ENCODE results near the gene ZNRF3. TPM values are rescaled to one million over a fixed set of nuclear protein-coding genes. Genes with fewer than 3 reads are reported as not detected.
"Not testable (repeated sequence)": the region's sequence is repeated elsewhere in the genome, so short reads cannot be mapped to it uniquely, and the experiment has no call there.

The ZNRF3 gene
- total RNA-seq: 6.9 TPM
- long read RNA-seq, full-length matches to known transcripts: 3 of 13 reads
- long read RNA-seq, partial matches to known transcripts: 8 of 13 reads
- long read RNA-seq, other reads (novel, unspliced or antisense): 2 of 13 reads

DNA sequence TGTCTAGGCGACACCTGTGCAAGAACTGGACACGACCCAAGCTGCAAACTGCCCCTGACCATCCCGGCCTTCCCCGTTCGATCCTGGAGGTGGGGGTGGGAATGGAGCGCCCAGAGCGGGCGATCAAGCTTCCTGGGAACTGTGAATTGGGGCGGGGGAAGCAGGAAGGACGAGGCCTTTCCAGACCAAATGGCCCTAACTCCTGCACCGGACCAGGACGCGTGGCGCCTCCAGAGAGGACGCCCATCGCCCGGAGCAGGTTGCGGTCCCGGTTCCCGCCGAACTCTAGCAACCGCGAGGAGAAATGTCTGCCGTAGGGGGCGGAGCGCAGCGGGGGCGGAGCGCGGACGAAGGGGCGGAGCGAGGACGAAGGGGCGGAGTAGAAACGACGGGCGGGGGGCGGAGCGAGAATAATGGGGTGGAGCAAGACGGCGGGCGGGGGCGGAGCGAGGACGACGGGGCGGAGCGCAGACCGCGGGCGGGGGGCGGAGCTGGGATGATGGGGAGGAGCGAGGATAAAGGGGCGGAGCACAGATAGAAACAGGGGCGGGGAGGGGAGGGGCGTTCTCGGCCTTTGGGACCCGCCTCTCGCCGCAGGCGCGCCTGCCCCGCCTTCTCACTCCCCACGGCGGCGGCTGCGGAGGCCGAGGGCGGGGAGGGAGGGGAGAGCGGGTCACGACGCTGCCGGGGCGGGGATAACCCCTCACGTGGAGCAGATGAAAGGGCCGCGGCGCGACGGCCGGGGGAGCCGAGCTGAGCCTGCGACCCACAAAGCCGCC lies at the start of gene ZNRF3:
TSS of gene ZNRF3 (plus strand) at position 695 of the 779 bp plus-strand sequence. CDS start 195 bp downstream, outside the sequence.
- peak; percentile 97 for ATAC-seq
- peak; percentile 95 for DNase-seq
- intact Hi-C loops (cut with micrococcal nuclease): no loop called here

DNA sequence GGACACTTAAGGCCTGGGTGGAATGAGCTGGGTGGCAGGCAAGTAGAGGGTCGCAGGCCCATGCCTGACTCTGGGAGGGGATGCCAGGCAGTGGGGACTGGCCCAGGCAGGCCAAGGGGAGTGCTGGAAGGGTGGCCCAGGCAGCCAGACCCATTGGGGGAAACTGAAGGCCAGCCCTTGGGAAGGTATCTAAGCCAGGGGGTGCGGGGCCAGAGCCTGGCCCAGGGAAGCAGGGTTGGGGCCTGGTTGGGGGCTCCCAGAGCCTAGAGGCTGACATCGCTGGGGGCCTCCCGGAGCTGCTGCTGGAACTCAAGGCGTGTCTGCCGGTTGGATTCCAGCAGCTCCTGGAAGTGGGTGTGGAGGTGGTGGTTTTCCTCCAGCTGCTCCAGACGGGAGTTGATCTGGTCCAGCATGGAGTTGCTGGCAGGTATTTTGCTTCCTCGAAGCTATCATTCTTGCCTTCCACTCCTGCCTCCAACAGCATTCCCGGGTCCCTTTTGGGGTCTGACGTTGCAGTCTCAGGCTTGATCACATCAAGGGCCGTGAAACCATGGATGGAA lies 47.7 kb upstream of the ZNRF3 start:
- intact Hi-C loops (cut with micrococcal nuclease): no loop called here
- ATAC-seq: no peak
- DNase-seq: no peak

DNA sequence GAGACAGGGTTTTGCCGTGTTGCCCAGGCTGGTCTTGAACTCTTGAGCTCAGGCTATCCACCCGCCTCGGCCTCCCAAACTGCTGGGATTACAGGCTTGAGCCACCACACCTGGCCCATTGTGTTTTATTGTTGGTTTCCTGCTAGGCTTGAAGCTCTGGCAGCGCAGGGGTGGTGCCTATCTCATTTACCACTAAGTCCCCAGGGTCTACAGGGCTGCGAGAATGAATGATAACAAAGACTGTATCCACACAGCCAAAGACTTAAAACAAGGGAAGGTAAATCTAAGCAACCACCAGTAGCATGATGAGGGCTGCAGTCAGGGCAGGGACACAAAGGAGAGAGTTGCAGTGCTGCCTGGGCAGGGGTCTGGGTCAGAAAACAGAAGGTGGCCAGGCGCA lies 45.7 kb upstream of the ZNRF3 start:
- intact Hi-C loops (cut with micrococcal nuclease): no loop called here
- DNase-seq: no peak
- ATAC-seq: no peak

DNA sequence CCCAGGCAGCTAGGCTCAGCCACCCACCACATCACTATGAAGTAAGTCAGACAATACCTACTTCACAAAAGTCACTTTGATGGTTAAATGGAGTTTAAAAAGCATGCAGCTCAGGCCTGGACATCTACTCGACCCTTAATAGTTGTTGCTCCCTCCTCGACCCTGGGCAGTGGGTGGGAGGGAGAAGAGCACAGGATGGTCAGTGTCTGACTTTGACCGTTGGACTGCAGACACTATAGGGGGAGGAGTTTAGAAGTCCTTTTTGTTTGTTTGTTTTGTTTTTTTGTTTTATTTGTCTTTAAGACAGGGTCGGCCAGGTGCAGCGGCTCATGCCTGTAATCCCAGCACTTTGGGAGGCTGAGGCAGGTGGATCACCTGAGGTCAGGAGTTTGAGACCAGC lies 44.4 kb upstream of the ZNRF3 start:
- intact Hi-C loops (cut with micrococcal nuclease): no loop called here

GRCh38 chr22:28841111-28841510 lies 42.3 kb upstream of the ZNRF3 start:
- intact Hi-C loops (cut with micrococcal nuclease): no loop called here
- DNase-seq (no peak), ATAC-seq (no peak)

More for the DNA sequence above, 44.4 kb upstream of the ZNRF3 start:
- ATAC-seq (no peak), DNase-seq (no peak)

GRCh38 chr22:28843633-28844032 lies 39.7 kb upstream of the ZNRF3 start:
- ATAC-seq (no peak), DNase-seq (no peak)
- intact Hi-C loops (cut with micrococcal nuclease): no loop called here

DNA sequence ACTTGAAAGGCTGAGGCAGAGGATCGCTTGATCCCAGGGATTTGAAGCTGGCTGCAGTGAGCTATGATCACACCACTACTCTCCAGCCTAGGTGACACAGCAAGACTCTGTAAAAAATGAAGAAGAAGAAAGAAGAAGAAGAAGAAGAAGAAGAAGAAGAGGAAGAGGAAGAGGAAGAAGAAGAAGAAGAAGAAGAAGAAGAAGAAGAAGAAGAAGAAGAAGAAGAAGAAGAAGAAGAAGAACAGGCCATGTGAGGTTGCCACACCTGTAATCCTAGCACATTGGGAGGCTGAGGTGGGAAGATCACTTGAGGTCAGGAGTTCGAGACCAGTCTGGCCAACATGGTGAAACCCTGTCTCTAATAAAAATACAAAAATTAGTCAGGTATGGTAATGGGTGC lies 39.1 kb upstream of the ZNRF3 start:
- intact Hi-C loops (cut with micrococcal nuclease); DNase-seq; ATAC-seq: not testable (repeated sequence)

DNA sequence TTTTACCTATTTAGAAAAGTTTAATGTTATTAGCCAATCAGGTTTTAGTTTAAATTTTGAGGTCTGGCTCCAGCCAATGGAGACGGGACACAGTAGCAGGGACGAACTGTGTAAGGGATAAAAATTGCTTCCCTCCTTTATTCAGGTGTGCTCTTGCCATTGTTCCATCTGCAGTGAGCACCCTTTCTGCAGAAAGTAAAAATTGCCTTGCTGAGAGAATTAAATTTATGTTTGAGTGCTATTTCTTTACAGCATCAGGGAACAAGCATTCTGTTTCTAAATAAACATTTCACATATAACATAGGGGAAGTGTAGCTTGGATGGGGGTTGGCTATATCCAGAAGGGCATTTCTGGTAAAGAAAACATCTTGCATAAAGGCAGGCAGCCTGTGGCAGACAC lies 36.4 kb upstream of the ZNRF3 start:
- intact Hi-C loops (cut with micrococcal nuclease): no loop called here
- DNase-seq (no peak), ATAC-seq (no peak)

DNA sequence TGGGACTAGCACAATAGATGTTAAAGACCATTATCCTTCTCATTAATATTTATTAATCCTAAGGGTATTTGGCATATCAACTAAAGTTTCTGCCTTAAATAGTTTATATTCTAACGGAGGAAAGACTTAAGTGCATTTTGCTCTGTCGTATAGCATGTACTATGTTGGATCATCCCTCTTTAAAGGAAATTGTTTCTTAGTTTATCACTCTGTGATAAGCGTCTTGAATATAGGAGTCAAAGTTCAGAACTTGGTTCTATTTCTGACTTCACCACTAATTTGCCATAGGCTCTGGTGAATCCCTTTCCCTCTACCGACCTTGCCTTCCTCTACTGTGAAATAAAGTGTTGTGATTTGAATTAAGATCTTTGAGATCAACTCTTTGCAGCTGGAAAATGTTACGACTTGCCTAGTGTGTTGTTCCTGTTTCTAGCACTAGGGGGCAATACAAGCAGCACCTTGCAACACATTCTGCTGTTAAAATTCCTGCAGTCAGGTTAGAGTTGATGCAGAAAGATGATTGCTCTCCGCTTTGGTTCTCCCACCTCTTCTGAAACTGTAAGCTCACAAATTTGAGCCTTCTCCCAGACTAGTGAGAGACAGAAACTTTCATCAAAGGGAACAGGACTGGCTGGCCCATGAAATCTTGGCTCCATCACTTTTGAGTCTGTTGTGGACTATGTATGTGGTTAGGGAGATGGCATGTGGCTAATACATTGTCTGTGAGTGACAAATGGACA lies 27.8 kb upstream of the ZNRF3 start:
- intact Hi-C loops (cut with micrococcal nuclease): loop anchor here (5.0 kb wide), 1 partner anchor 187 kb away; no protein-coding TSS in a partner anchor
- DNase-seq (no peak), ATAC-seq (peak; percentile 68)

GRCh38 chr22:28856095-28856455 lies 27.3 kb upstream of the ZNRF3 start:
- intact Hi-C loops (cut with micrococcal nuclease): loop anchor here (5.0 kb wide), 1 partner anchor 186 kb away; no protein-coding TSS in a partner anchor
- ATAC-seq (peak; percentile 26), DNase-seq (no peak)

- DNase-seq: no peak
- peak; percentile 67 for ATAC-seq
- intact Hi-C loops (cut with micrococcal nuclease): loop anchor here (5.0 kb wide), 1 partner anchor 185 kb away; no protein-coding TSS in a partner anchor
Measured at GRCh38 chr22:28857288-28857687, 26.1 kb upstream of the ZNRF3 start.

DNA sequence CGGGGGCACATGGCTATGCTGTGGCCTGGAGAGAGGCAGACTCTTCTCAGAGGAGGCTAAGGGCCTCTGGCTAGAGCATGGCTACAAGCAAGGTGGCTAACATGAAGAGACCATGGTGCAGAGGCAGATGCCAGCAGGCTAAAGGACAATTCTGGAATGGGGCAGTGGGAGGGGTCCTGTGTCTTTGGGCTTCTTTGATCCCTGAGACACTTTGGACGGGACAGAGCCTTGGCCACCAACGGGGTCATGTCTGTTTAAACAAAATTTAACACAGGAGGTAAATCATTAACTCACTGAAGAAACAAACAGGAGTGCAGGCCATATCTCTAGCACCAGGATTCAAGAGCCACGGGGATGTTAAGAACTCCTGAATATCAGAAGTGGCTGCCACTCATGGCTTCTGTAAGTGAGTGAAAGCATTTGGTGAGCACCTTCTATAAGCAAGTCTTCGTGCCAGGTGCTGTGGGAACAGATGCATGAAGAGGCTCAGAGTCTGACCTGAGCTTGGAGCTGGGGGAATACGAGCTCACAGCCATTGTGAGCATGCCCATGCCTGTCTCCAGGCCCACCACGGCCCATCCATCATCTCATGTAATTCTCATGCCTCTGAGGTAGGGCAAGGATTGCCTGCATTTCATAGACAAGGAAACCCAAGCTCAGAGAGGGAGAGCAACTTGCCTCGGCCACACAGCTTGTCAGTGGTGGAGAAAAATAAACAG lies 18.3 kb upstream of the ZNRF3 start:
- intact Hi-C loops (cut with micrococcal nuclease): no loop called here
- DNase-seq (no peak), ATAC-seq (no peak)

- DNase-seq: no peak
- no peak for ATAC-seq
- intact Hi-C loops (cut with micrococcal nuclease): no loop called here
Measured at GRCh38 chr22:28867191-28867590, 16.2 kb upstream of the ZNRF3 start.

DNA sequence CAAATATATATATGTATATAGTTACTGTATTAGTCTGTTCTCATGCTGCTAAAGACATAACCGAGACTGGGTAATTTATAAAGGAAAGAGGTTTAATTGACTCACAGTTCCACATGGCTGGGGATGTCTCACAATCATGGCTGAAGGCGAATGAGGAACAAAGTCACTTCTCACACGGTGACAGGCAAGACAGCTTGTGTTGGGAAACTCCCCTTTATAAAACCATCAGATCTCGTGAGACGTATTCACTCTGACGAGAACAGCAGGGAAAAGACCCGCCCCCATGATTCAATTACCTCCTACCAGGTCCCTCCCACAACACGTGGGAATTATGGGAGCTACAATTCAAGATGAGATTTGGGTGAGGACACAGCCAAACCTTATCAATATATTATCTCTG lies 15.0 kb upstream of the ZNRF3 start:
- intact Hi-C loops (cut with micrococcal nuclease): not testable (repeated sequence)

DNA sequence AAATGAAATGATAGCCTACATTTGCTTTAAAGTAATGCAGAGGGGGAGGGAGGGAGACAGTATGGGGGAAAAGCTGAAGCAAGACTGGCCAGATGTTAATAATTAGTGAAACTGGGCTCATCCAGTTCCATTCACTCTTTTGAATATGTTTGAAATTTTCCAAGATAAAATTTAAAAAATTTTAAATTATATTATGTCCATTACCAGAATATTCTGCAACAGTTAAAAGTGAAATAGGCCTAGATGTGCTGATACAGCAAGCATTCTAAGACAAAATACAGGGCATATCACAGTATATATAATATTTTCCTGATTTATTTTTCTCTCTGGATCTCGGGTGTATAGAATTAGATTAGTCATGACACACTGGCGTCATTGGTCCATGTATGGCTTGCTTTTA lies 13.6 kb upstream of the ZNRF3 start:
- DNase-seq (no peak), ATAC-seq (no peak)
- intact Hi-C loops (cut with micrococcal nuclease): no loop called here

More for the DNA sequence above, 15.0 kb upstream of the ZNRF3 start:
- not testable (repeated sequence) for ATAC-seq, DNase-seq

DNA sequence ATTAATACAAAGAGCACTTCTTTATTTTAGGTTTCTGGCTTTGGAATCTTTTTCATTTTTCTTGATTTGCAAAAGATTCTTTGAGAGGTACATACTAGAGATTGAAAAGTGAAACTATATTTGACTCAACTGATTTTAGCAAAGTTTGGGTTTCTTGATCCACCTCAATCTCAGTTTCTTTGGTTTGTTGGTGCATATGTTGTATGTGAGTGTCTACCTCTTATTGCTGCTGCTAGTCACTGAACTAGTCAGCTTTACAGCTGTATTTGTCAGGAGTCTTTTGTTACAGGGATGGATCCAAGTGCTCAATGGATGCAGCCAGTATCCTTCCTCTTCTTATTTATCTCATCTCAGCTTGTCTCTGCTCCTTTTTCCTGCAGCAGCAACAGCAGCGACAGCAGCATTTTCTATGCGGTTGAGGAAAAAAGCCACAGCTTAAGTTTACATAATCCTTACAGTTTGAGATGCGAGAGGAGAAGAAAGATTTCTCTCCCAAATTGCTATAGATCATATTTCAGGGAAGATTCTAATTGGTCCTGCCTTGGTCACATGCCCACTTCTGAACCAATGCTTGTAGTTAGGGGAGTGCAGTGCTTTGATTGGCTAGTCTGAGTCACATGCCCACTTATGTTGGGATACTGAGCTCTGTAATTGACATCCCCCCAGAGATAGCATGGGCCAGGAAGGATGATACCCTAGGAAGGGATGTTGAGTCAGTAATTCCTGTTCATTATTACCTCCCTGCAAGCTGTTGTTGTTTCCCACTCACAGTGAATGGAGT lies 10.0 kb upstream of the ZNRF3 start:
- intact Hi-C loops (cut with micrococcal nuclease): no loop called here
- DNase-seq: no peak
- no peak for ATAC-seq

- ATAC-seq: no peak
- no peak for DNase-seq
- intact Hi-C loops (cut with micrococcal nuclease): no loop called here
Measured at GRCh38 chr22:28874061-28874460, 9.3 kb upstream of the ZNRF3 start.

DNA sequence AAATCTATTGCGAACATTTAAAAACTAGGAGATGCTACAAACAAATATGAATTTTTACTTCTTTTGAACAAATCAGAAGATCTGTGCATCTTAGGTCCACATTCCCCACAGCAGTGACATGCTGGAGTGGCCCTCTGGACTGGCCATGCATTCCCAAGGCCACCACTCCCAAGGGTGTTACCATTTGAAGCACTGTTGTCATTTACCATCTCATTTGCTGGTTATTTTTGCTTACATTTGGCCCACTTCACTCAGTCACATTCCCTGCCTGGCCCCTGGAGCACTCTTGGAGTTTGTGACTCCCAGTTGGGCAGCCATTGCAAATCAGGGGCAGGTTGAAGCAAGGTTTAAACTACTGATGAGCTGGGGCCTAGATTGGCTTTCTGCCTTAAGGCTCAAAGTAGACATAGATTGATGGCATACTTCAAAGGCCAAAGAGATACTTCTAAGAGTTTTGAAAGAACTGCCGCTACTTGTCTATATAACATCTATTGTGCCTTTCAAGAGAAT lies 8.5 kb upstream of the ZNRF3 start:
- ATAC-seq (no peak), DNase-seq (no peak)
- intact Hi-C loops (cut with micrococcal nuclease): no loop called here

Measured in left ventricle myocardium superior (tissue), 1 donor.